ENCODE data around the gene TMEM145. TPM values are rescaled to one million over a fixed set of nuclear protein-coding genes. Genes with fewer than 3 reads are reported as not detected.

The TMEM145 gene
- total RNA-seq, 4 donors from 2014 or later, result not detected

DNA sequence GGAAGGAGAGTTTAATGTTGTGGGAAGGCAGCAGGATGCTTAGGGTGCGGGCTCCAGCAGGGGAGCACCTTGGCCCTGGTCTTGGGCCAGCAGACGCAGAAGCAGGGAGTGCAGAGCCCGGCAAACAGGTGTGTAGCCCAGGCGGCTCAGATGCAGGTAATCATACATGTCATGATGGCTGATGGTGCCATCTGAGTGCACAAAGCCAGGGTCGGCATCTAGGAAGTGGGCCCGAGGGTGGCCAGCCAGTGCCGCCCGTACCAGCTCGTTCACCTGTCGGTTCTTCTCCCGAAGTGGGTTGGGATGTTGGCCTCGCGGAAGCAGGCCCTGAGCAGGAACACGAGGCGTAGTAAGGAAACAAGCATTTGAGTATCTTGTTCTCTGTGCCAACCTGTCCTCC is 16.1 kb upstream of the TMEM145 start:
- TF ChIP-seq, protein P1, sequence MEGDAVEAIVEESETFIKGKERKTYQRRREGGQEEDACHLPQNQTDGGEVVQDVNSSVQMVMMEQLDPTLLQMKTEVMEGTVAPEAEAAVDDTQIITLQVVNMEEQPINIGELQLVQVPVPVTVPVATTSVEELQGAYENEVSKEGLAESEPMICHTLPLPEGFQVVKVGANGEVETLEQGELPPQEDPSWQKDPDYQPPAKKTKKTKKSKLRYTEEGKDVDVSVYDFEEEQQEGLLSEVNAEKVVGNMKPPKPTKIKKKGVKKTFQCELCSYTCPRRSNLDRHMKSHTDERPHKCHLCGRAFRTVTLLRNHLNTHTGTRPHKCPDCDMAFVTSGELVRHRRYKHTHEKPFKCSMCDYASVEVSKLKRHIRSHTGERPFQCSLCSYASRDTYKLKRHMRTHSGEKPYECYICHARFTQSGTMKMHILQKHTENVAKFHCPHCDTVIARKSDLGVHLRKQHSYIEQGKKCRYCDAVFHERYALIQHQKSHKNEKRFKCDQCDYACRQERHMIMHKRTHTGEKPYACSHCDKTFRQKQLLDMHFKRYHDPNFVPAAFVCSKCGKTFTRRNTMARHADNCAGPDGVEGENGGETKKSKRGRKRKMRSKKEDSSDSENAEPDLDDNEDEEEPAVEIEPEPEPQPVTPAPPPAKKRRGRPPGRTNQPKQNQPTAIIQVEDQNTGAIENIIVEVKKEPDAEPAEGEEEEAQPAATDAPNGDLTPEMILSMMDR (IDR thresholded peaks at IDR 0.05; ENCODE audit: low read depth), result no peak

GRCh38 chr19:42301646-42302203 is 11.4 kb upstream of the TMEM145 start, which contains the start of gene PRR19:
Gene PRR19 (plus strand): TSS chr19:42302132. CDS start chr19:42309585, 7,453 bp downstream.
- TF ChIP-seq, protein P1 (IDR thresholded peaks at IDR 0.05; ENCODE audit: low read depth), result no peak

GRCh38 chr19:42303101-42303464 is 10.0 kb upstream of the TMEM145 start:
- TF ChIP-seq, protein P1 (IDR thresholded peaks at IDR 0.05; ENCODE audit: low read depth), result no peak

DNA sequence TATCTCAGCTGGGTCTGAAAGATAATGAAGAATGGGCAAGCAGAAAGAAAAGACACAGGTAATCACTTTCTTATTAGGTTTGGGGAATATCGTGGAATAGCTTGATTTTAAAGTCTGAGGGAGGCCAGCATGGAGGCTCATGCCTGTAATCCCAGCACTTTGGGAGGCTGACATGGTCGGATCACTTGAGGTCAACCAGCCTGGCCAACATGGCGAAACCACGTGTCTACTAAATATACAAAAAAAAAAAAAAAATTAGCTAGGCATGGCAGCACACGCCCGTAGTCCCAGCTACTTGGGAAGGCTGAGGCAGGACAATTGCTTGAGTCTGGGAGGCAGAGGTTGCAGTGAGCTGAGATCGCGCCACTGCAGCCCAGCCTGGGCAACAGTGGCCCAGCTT is 9.2 kb upstream of the TMEM145 start:
- TF ChIP-seq, protein P1 (IDR thresholded peaks at IDR 0.05; ENCODE audit: low read depth), result no peak

DNA sequence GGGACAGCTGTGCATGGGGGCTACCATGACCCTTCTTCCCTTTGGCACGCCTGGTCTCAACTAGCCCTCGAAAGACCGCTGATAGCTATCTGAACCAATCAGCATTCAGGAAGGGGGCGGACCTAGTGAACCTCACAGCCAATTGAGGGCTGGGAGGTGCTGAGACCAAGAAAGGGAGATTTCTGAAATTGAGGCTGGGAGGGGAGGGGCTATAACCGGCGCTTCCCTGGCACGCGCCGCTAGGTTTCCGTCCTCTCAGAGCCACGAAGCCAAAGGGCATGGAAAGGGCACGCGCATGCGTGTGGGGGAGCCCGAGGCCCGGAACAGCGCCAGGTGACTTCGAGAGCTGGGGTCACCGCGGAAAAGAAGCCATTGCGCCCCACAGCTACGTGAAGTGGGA is 6.5 kb upstream of the TMEM145 start:
- TF ChIP-seq, protein P1 (IDR thresholded peaks at IDR 0.05; ENCODE audit: low read depth), result no peak

- TF ChIP-seq, protein P1 (IDR thresholded peaks at IDR 0.05; ENCODE audit: low read depth), result no peak
Observed at GRCh38 chr19:42309686-42310085, 3.4 kb upstream of the TMEM145 start.

GRCh38 chr19:42311657-42312056 is 1.5 kb upstream of the TMEM145 start:
- TF ChIP-seq, protein P1 (IDR thresholded peaks at IDR 0.05; ENCODE audit: low read depth), result no peak

Measured in subcutaneous adipose tissue (tissue), 4 donors.